Measurements from ENCODE around the gene THEMIS. TPM values are rescaled to one million over a fixed set of nuclear protein-coding genes. Genes with fewer than 3 reads are reported as not detected.

THEMIS gene
- total and polyA plus RNA-seq, 2 experiments from 2014 or later, result not detected

DNA sequence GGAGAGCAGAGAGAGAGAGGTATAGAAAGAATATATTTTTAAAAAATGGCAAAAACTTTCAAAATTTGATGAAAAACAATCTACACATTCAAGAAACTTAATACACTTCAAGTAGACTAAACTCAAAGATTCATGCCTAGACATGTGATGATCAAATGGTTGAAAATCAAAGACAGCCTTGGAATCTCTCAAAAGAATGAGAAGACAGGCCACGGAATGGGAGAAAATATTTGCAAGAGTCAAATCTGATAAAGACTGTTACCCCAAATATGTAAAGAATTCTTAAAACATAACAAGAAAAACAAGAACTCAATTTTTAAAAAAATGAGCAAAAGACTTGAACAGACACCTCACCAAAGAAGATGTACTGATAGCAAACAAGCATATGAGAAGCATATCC, 49.7 kb downstream of the THEMIS start (continued):
- TF ChIP-seq, protein P1, sequence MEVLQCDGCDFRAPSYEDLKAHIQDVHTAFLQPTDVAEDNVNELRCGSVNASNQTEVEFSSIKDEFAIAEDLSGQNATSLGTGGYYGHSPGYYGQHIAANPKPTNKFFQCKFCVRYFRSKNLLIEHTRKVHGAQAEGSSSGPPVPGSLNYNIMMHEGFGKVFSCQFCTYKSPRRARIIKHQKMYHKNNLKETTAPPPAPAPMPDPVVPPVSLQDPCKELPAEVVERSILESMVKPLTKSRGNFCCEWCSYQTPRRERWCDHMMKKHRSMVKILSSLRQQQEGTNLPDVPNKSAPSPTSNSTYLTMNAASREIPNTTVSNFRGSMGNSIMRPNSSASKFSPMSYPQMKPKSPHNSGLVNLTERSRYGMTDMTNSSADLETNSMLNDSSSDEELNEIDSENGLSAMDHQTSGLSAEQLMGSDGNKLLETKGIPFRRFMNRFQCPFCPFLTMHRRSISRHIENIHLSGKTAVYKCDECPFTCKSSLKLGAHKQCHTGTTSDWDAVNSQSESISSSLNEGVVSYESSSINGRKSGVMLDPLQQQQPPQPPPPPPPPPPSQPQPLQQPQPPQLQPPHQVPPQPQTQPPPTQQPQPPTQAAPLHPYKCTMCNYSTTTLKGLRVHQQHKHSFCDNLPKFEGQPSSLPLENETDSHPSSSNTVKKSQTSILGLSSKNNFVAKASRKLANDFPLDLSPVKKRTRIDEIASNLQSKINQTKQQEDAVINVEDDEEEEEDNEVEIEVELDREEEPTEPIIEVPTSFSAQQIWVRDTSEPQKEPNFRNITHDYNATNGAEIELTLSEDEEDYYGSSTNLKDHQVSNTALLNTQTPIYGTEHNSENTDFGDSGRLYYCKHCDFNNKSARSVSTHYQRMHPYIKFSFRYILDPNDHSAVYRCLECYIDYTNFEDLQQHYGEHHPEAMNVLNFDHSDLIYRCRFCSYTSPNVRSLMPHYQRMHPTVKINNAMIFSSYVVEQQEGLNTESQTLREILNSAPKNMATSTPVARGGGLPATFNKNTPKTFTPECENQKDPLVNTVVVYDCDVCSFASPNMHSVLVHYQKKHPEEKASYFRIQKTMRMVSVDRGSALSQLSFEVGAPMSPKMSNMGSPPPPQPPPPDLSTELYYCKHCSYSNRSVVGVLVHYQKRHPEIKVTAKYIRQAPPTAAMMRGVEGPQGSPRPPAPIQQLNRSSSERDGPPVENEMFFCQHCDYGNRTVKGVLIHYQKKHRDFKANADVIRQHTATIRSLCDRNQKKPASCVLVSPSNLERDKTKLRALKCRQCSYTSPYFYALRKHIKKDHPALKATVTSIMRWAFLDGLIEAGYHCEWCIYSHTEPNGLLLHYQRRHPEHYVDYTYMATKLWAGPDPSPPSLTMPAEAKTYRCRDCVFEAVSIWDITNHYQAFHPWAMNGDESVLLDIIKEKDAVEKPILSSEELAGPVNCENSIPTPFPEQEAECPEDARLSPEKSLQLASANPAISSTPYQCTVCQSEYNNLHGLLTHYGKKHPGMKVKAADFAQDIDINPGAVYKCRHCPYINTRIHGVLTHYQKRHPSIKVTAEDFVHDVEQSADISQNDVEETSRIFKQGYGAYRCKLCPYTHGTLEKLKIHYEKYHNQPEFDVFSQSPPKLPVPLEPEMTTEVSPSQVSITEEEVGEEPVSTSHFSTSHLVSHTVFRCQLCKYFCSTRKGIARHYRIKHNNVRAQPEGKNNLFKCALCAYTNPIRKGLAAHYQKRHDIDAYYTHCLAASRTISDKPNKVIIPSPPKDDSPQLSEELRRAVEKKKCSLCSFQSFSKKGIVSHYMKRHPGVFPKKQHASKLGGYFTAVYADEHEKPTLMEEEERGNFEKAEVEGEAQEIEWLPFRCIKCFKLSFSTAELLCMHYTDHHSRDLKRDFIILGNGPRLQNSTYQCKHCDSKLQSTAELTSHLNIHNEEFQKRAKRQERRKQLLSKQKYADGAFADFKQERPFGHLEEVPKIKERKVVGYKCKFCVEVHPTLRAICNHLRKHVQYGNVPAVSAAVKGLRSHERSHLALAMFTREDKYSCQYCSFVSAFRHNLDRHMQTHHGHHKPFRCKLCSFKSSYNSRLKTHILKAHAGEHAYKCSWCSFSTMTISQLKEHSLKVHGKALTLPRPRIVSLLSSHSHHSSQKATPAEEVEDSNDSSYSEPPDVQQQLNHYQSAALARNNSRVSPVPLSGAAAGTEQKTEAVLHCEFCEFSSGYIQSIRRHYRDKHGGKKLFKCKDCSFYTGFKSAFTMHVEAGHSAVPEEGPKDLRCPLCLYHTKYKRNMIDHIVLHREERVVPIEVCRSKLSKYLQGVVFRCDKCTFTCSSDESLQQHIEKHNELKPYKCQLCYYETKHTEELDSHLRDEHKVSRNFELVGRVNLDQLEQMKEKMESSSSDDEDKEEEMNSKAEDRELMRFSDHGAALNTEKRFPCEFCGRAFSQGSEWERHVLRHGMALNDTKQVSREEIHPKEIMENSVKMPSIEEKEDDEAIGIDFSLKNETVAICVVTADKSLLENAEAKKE (CRISPR knock-in tag; IDR thresholded peaks at IDR 0.05), result no peak
- no peak for TF ChIP-seq POLR2AphosphoS5 (IDR thresholded peaks at IDR 0.05; ENCODE audit: low read depth)
- TF ChIP-seq NANOG (IDR thresholded peaks at IDR 0.05; ENCODE audit: borderline replicate concordance), result no peak
- TF ChIP-seq, protein P2, sequence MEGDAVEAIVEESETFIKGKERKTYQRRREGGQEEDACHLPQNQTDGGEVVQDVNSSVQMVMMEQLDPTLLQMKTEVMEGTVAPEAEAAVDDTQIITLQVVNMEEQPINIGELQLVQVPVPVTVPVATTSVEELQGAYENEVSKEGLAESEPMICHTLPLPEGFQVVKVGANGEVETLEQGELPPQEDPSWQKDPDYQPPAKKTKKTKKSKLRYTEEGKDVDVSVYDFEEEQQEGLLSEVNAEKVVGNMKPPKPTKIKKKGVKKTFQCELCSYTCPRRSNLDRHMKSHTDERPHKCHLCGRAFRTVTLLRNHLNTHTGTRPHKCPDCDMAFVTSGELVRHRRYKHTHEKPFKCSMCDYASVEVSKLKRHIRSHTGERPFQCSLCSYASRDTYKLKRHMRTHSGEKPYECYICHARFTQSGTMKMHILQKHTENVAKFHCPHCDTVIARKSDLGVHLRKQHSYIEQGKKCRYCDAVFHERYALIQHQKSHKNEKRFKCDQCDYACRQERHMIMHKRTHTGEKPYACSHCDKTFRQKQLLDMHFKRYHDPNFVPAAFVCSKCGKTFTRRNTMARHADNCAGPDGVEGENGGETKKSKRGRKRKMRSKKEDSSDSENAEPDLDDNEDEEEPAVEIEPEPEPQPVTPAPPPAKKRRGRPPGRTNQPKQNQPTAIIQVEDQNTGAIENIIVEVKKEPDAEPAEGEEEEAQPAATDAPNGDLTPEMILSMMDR (conservative IDR thresholded peaks at IDR 0.05; ENCODE audit: low read depth in 2 of 2), result no peak
- TF ChIP-seq STAT1 (IDR thresholded peaks at IDR 0.05; ENCODE audit: unreplicated experiment), result no peak
- TF ChIP-seq ZNF331 (CRISPR knock-in tag; IDR thresholded peaks at IDR 0.05; ENCODE audit: low read depth), result no peak
- no peak for TF ChIP-seq CREB1 (CRISPR knock-in tag; IDR thresholded peaks at IDR 0.05; ENCODE audit: low read depth)
- TF ChIP-seq, protein P3, sequence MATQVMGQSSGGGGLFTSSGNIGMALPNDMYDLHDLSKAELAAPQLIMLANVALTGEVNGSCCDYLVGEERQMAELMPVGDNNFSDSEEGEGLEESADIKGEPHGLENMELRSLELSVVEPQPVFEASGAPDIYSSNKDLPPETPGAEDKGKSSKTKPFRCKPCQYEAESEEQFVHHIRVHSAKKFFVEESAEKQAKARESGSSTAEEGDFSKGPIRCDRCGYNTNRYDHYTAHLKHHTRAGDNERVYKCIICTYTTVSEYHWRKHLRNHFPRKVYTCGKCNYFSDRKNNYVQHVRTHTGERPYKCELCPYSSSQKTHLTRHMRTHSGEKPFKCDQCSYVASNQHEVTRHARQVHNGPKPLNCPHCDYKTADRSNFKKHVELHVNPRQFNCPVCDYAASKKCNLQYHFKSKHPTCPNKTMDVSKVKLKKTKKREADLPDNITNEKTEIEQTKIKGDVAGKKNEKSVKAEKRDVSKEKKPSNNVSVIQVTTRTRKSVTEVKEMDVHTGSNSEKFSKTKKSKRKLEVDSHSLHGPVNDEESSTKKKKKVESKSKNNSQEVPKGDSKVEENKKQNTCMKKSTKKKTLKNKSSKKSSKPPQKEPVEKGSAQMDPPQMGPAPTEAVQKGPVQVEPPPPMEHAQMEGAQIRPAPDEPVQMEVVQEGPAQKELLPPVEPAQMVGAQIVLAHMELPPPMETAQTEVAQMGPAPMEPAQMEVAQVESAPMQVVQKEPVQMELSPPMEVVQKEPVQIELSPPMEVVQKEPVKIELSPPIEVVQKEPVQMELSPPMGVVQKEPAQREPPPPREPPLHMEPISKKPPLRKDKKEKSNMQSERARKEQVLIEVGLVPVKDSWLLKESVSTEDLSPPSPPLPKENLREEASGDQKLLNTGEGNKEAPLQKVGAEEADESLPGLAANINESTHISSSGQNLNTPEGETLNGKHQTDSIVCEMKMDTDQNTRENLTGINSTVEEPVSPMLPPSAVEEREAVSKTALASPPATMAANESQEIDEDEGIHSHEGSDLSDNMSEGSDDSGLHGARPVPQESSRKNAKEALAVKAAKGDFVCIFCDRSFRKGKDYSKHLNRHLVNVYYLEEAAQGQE (IDR thresholded peaks at IDR 0.05; ENCODE audit: unreplicated experiment), result no peak
